ENCODE measurements around the gene DTD2.
"Not testable (repeated sequence)": the region's sequence is repeated elsewhere in the genome, so short reads cannot be mapped to it uniquely, and the experiment has no call there.

DTD2 gene

DNA sequence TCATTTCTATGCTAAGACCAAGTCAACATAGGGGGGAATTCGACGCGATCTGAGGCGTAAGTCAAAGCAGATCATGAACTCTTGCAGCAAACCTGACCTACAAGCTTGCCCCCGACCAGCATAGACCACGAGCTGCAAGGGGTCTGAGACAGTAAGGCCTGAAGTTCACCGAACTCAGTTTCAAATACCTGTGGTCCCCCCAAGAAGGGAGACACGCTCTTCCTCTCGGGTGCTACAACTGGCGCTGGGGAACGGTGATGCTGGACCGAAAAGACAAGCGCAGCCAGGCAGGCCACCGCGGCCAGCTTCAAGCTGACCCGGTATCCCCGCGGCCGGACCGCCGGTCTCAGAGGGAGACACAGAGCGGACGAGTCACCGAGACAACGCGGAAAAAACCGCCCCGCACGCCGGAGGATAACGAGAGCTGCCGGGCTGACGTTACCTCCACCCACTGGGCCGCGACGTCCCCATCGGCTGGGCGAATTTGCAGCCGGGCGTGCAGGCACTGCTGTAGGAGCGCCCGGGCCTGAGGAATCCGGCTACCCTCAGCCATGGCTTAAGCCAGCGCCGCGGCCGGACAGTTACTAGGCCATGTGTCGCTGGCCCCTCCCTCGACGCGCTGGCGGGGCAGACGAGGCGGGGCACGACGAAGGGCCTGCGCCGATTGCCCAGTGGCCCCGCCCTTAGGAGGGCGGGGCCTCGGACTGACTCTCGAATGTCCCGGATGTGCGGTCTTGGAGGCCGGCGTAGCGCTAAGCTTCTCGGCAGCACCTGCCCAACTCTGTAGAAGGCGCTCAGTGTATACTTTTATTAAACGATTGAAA, at the start of gene DTD2:
TSS of gene DTD2 (minus strand) at position 666 of the 824 bp plus-strand sequence. CDS start at position 553, 113 bp downstream.
- DNase-seq, result peak; percentile 92

GRCh38 chr14:31505411-31505810, 48.1 kb upstream of the DTD2 start:
- DNase-seq, result no peak

DNA sequence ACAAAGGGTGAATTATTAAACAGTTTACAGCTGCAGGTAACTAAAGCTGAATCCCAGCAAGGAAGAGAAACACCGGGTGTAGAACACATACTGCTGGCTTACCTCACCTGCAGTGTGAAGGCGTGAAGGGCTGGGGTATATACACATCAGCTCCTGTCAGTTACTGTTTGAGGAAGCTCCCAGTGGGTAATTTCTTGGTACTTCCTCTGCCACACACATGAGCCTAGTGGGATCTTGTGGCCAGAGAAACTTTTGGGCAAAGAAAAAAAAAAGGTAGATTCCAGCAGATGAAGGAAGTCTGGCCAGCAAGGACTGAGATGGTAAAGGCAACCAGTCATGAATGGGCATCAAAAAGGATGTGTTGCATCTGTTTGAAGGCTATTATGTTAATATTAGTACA, 44.6 kb upstream of the DTD2 start:
- no peak for DNase-seq

GRCh38 chr14:31492759-31493498, 35.6 kb upstream of the DTD2 start:
- DNase-seq, result no peak

DNA sequence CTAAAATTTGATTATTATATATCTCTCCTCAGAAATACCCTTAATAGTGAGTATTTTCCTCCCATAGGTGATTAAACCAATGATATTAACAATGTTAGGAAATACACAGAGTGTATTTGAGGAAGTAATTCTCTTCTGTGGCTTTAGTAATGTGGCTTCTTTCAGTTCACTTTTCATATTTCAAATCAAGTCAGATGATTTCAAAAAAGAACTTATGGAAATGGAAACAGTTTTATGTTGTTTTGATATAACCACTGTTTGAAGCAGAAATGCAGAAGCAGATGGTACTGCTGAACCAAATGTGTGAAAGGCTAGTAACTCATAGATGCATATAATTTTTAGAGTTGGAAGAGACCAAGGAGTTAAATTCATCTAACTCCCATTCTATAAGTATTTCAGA, 32.4 kb upstream of the DTD2 start:
- DNase-seq, result no peak

DNA sequence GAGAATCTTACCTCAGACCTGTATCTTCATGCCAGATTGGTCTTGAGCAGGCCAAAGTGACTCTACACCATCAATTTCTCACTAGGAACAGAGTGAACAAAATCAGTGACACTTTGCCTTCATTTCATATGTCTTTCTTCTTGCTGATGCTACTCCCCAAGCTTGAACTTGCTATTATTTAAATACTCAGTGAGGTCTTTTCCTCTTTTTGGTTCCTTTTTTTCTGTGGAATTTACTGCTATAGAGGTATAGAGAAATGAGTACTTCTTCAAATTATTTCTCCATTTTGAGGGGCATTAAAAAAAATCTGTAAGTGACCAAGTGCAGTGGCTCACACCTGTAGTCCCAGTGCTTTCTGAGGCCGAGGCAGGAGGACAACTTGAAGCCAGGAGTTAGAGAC, 30.6 kb upstream of the DTD2 start, which contains the start of gene GPR33:
TSS of gene GPR33 (minus strand) at position 154 of the 400 bp plus-strand sequence. CDS start 4,074 bp downstream, outside the sequence.
- DNase-seq, result no peak

GRCh38 chr14:31486764-31487163, 29.5 kb upstream of the DTD2 start:
- DNase-seq, result no peak

- DNase-seq, result no peak
These were observed 27.4 kb upstream of the DTD2 start for GRCh38 chr14:31484754-31485153.

GRCh38 chr14:31480156-31480555, 22.9 kb upstream of the DTD2 start:
- DNase-seq, result no peak

DNA sequence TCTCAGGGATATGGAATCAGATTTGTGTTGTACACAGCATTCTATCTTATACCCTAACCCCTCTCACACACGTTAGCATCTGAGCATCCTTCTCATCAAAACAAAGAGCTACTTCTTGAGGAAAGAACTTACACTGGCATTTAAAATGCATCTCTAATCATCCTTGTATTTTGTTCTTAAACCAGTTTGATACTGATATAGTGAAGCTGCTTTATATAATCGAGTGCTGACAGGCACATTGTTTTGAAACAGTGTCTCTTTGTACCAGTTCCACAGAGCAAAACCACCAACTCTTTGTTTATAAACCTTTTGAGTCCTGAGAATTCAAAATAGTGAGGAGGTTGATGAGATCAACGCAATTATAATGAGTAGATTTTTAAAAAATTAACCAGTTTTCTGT, 21.7 kb upstream of the DTD2 start:
- no peak for DNase-seq

GRCh38 chr14:31477248-31477647, 19.9 kb upstream of the DTD2 start:
- no peak for DNase-seq

DNA sequence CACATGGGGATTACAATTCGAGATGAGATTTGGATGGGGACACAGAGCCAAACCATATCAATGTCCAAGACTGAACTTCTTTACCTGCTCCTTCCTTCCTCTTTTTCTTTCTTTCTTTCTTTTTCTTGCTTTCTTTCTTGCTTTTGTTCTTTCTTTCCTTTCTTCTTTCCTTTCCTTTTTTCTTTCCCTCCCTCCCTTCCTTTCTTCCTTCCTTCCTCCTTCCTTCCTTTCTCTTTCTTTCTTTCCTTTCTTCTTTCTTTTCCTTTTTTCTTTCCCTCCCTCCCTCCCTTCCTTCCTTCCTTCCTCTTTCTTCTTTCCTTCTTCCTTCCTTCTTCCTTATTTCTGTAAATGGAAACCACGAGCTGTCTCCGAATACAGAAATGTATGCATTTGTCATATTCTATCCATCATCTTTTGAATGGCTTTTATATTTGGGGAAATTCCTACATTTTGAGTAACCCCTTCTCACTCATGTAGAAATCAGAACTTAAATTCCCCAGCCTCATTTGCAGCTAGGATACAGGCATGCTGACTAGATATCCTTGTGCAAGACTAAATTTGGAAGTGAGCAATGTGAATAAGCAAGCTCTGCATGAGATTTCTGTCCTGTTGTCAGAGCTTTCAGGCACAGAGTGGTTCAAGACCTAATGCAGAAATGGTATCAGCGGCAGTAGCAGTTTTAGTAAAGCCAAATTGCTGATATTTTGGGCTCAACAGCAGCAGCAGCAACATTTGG, 19.0 kb upstream of the DTD2 start:
- no peak for DNase-seq

- DNase-seq, result no peak
These were observed 9.2 kb upstream of the DTD2 start for GRCh38 chr14:31466554-31466953.

- no peak for DNase-seq
These were observed 7.8 kb upstream of the DTD2 start for GRCh38 chr14:31465111-31465510.

- DNase-seq, result not testable (repeated sequence)
These were observed 5.1 kb upstream of the DTD2 start for GRCh38 chr14:31462450-31462849.

DNA sequence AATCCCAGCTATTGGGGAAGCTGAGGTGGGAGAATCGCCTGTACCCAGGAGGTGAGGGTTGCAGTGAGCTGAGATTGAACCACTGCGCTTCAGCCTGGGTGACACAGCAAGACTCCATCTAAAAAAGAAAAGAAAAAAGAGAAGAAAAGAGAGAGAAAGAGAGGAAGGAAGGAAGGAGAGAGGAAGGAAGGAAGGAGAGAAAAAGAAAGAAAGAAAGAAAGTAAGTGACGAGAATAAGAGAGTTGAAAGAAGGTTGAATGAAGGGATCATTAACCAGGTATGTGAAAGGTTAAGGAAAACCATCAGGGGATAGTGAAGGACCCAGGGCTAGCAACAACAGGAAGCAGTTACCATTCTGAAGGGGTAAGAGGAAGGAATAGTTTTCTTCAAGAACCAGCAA, 4.2 kb upstream of the DTD2 start:
- no peak for DNase-seq

DNA sequence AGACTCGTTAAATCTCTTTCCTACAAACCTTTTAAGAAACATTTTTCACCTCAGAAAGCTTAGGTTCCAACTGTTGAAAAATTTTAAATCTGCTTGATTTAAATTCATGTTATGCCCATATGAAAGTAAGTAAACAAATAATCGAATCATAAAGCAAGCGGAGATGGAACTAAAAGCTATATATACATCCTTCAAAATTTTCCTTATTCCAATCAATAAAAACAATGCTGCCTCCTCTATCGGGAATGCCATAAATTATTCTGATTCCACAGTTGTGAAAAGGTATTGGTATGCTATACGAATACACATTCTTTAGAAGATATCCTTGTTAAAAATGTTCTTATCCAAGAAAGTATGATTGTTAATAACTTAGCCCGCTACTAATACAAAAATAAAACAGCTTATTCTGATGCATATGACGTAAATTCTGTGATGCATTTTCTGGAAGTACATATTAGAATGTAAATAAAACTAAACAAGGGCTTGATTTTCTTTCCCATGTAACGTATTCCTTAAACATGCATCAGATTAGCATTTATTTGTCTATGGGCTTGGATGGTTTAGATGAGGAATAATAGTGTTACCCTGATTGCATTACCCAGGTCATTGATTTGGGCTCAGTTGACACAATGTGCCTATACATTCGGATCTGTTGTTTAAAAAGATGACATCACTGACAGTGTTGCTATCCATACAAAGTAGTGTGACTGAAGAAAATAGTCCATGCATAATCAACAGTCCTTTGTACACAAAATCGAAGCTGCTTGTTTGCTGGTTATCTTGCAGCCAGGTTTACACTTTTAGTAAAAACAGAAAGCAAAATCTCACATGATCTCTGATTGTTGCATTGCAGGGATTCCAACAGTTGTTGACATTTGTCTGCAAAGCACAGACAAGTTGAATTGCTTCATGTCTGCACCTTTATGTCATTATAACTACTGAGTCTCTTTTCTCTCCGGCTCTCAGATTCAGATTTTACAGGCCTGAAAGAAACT, 656 bp upstream of the DTD2 start:
- DNase-seq, result no peak

GRCh38 chr14:31449971-31450610, 7.2 kb downstream of the DTD2 start:
- no peak for DNase-seq

DNA sequence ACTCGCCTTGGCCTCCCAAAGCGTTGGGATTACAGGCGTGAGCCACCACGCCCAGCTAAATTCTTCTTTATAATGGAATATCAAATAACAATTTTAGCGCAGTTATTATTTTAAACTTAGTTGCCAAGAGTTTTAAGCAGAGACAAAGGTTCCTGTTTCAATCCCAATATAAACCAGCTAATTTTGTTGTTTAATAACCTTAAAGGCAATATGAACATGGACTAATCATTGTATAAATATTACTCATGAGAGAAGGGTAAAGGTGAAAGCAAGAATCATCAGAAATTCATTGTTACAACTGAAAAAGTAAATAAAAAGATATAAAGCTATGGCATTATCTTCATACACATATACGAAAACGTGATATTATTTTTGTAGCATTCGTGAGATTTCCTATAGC, 8.2 kb downstream of the DTD2 start:
- DNase-seq, result no peak

DNA sequence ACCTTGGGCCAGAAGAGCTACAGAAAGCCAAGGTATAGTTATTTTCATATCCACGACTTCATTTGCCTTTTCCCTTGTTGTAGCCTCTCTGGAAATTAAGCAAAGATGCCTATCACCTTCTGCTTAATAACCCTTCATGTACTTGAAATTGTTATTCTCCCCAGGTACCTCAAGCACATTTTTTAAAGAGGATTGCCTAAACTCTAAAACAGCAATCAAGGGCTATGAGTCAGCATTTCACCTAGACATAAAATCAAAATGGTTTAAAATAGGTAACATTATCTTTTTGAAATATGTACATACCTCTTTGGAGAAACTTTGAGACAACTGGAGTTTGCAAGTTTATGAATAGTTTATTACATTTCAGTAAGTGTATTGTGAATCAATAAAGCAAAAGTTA, 11.6 kb downstream of the DTD2 start:
- no peak for DNase-seq

DNA sequence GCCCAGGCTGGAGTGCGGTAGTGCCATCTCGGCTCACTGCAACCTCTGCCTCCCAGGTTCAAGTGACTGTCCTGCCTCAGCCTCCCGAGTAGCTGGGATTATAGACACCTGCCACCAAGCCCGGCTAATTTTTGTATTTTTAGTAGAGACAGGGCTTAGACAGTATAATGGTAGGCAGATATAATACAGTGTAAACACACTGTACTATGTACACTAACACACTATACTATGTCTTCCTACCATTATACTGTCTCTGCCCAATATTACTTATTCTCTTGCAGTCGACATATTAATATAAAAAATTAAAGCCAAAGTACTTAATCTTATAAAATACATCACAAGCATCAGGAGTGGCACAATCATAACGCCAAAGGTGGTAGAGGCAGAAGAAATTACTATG, 15.0 kb downstream of the DTD2 start:
- no peak for DNase-seq

All from NCI-H510A treated with DMSO at 0.1 percent for 48 hours (cell line).